Keratinocyte (primary cell): Measurements from ENCODE around the gene DNAH12. TPM values are rescaled to one million over a fixed set of nuclear protein-coding genes. Genes with fewer than 3 reads are reported as not detected.
"Not testable (repeated sequence)": the region's sequence is repeated elsewhere in the genome, so short reads cannot be mapped to it uniquely, and the experiment has no call there.

ENCODE experiments used
- DNase-seq: peaks from one replicate; pipeline ENCODE4 v3.0.0-alpha.2; 2011; ENCODE audit warnings: low read depth, missing footprints, low spot score
- FAIRE-seq: peaks from 2 replicates; lab custom pipeline; 2011; peaks lifted over from hg19 to GRCh38; lab: Jason Lieb, UNC
- H2AFZ ChIP-seq: 2 replicates; pipeline ENCODE4 v1.6.0; 2012; ENCODE audit warnings: low read length, control low read depth, inconsistent platforms; ENCODE audit not compliant: control insufficient read depth
- H3K27ac ChIP-seq: 2 replicates; pipeline ENCODE4 v1.5.1; 2011; ENCODE audit warnings: low read length; ENCODE audit not compliant: control insufficient read depth, insufficient read depth
- H3K27me3 ChIP-seq: 3 replicates; pipeline ENCODE4 v1.6.0; 2011; ENCODE audit warnings: low read length; ENCODE audit not compliant: control insufficient read depth, insufficient read depth; ENCODE audit errors: extremely low read depth
- H3K36me3 ChIP-seq, 2 experiments: 2 replicates in 1 of 2; 3 replicates in 1 of 2; pipeline ENCODE4 v1.5.1; 2011; ENCODE audit warnings: low read length in 2 of 2, mild to moderate bottlenecking in 1 of 2; ENCODE audit not compliant: control insufficient read depth in 2 of 2, insufficient read depth in 2 of 2; ENCODE audit errors: extremely low read depth in 1 of 2
- H3K4me1 ChIP-seq: 3 replicates; pipeline ENCODE4 v1.5.1; 2011; ENCODE audit warnings: low read length; ENCODE audit not compliant: control insufficient read depth, insufficient read depth; ENCODE audit errors: extremely low read depth
- H3K4me2 ChIP-seq: 3 replicates; pipeline ENCODE4 v1.6.0; 2011; ENCODE audit warnings: low read depth, low read length; ENCODE audit not compliant: control insufficient read depth, insufficient read depth; ENCODE audit errors: extremely low read depth
- H3K4me3 ChIP-seq, 3 experiments: fragments of 200-600 bp in 1 of 3; sonication (generic) in 1 of 3; 2 replicates in 2 of 3; 3 replicates in 1 of 3; pipeline ENCODE4 v1.5.1; 2011 to 2016; ENCODE audit warnings: low read length in 3 of 3, mild to moderate bottlenecking in 3 of 3, control low read depth in 2 of 3, inconsistent platforms in 1 of 3, low read depth in 1 of 3, mixed read lengths in 1 of 3, mixed run types in 1 of 3, moderate library complexity in 1 of 3; ENCODE audit not compliant: control insufficient read depth in 2 of 3, insufficient read depth in 2 of 3; ENCODE audit errors: extremely low read depth in 1 of 3
- H3K79me2 ChIP-seq: 2 replicates; pipeline ENCODE4 v1.6.0; 2012; ENCODE audit warnings: low read length; ENCODE audit not compliant: control insufficient read depth, insufficient read depth
- H3K9ac ChIP-seq: 3 replicates; pipeline ENCODE4 v1.6.0; 2011; ENCODE audit warnings: low read length; ENCODE audit not compliant: control insufficient read depth, insufficient read depth; ENCODE audit errors: extremely low read depth
- H3K9me1 ChIP-seq: 3 replicates; pipeline ENCODE4 v1.6.0; 2011; ENCODE audit warnings: low read length; ENCODE audit not compliant: control insufficient read depth, insufficient read depth; ENCODE audit errors: extremely low read depth
- H3K9me3 ChIP-seq: 2 replicates; pipeline ENCODE4 v1.5.1; 2012; ENCODE audit warnings: low read depth, low read length; ENCODE audit not compliant: control insufficient read depth
- H4K20me1 ChIP-seq: 3 replicates; pipeline ENCODE4 v1.6.0; 2011; ENCODE audit warnings: low read length; ENCODE audit not compliant: control insufficient read depth, insufficient read depth; ENCODE audit errors: extremely low read depth
- CTCF ChIP-seq, 3 experiments: IDR thresholded peaks in 1 of 3; conservative IDR thresholded peaks in 1 of 3; optimal IDR thresholded peaks in 1 of 3; 2 replicates in 2 of 3; 3 replicates in 1 of 3; pipeline versions ENCODE3 to v1.5.1; 2011; ENCODE audit warnings: low read length in 3 of 3, mild to moderate bottlenecking in 3 of 3, moderate library complexity in 2 of 3, control low read depth in 1 of 3, inconsistent platforms in 1 of 3; ENCODE audit not compliant: insufficient read depth in 2 of 3; ENCODE audit errors: extremely low read depth in 1 of 3
- EZH2 ChIP-seq: IDR thresholded peaks from one replicate; pipeline ENCODE4 v1.6.1; 2012; ENCODE audit warnings: inconsistent platforms, mild to moderate bottlenecking, low read length, moderate library complexity
- dilution Hi-C: fragments of 300-500 bp; cut with MboI; formaldehyde crosslinking; loops from one replicate; pipeline ENCODE4 v1.7.0; 2020; ENCODE audit warnings: low sequenced_read_pairs; ENCODE audit not compliant: extremely low pct_ligation_motif_present
- polyA plus RNA-seq, 5 experiments: library from polyadenylated mRNA; depleted of rRNA in 3 of 5; stranded (reverse) in 3 of 5; stranded (forward) in 1 of 5; unstranded in 1 of 5; fragments of >200 nt; gene quantifications; 1 replicate in 1 of 5; 2 replicates in 3 of 5; 3 replicates in 1 of 5; pipeline versions ENCODE4 v1.2.1 to v1.2.3, GENCODE V29; 2011 to 2012; ENCODE audit warnings: missing spikeins in 2 of 5, low read depth in 1 of 5, low replicate concordance in 1 of 5

Gene DNAH12
- polyA plus RNA-seq, 1 donor (not counting 4 experiments of a cell fraction or from before 2014, with no cell fraction given), result not detected

- Histone ChIP-seq H3K4me2 (no peak overlapping the region), H3K27me3 (no peaks in the 10 kb centered on the region), H4K20me1 (no peaks in the 10 kb centered on the region), H2AFZ (no peak overlapping the region), H3K9ac (no peak overlapping the region), H3K4me3 (no peak overlapping the region), H3K9me3 (no peaks in the 10 kb centered on the region), H3K4me1 (no peaks in the 10 kb centered on the region), H3K79me2 (no peaks in the 10 kb centered on the region), H3K9me1 (no peaks in the 10 kb centered on the region), H3K27ac (no peak overlapping the region), H3K36me3 (no peaks in the 10 kb centered on the region)
- FAIRE-seq (no peak), DNase-seq (no peak)
- dilution Hi-C loops, result no loop called here
- no peak for TF ChIP-seq EZH2
- TF ChIP-seq CTCF (optimal IDR thresholded peaks at IDR 0.05 in 1 of 3, IDR thresholded peaks at IDR 0.05 in 1 of 3, conservative IDR thresholded peaks at IDR 0.05 in 1 of 3; ENCODE audit: extremely low read depth in 1 of 3, insufficient read depth in 2 of 3, low read length in 3 of 3), result no peak
Observed at GRCh38 chr3:57497904-57498303, 46.2 kb downstream of the DNAH12 start.

- H3K9me3 ChIP-seq, result no peaks in the 10 kb centered on the region
- H3K9me1 ChIP-seq, result no peaks in the 10 kb centered on the region
- no peaks in the 10 kb centered on the region for H3K27me3 ChIP-seq
- H4K20me1 ChIP-seq, result no peaks in the 10 kb centered on the region
- no peak for TF ChIP-seq CTCF (optimal IDR thresholded peaks at IDR 0.05 in 1 of 3, IDR thresholded peaks at IDR 0.05 in 1 of 3, conservative IDR thresholded peaks at IDR 0.05 in 1 of 3; ENCODE audit: extremely low read depth in 1 of 3, insufficient read depth in 2 of 3, low read length in 3 of 3)
- no peak for DNase-seq
- H3K4me1 ChIP-seq, result no peaks in the 10 kb centered on the region
- H3K27ac ChIP-seq, result no peak overlapping the region
- no peak overlapping the region for H2AFZ ChIP-seq
- H3K36me3 ChIP-seq, result no peaks in the 10 kb centered on the region
- H3K4me3 ChIP-seq, result no peak overlapping the region
- H3K4me2 ChIP-seq, result no peak overlapping the region
- H3K79me2 ChIP-seq, result no peaks in the 10 kb centered on the region
- dilution Hi-C loops, result no loop called here
- H3K9ac ChIP-seq, result no peak overlapping the region
- FAIRE-seq, result no peak
Observed at GRCh38 chr3:57484563-57484962, 59.6 kb downstream of the DNAH12 start.

- H3K4me2 ChIP-seq, dilution Hi-C loops: not testable (repeated sequence)
Observed at GRCh38 chr3:57477193-57477592, 67.0 kb downstream of the DNAH12 start.

More at GRCh38 chr3:57477193-57477592, 67.0 kb downstream of the DNAH12 start:
- not testable (repeated sequence) for H3K9ac ChIP-seq, H4K20me1 ChIP-seq, H3K9me3 ChIP-seq, H3K4me3 ChIP-seq, H3K27ac ChIP-seq, H2AFZ ChIP-seq, H3K27me3 ChIP-seq, H3K79me2 ChIP-seq, H3K9me1 ChIP-seq, H3K36me3 ChIP-seq, H3K4me1 ChIP-seq, FAIRE-seq, DNase-seq
